GM12878 (cell line): ENCODE results near the gene ADAMTS1. TPM values are rescaled to one million over a fixed set of nuclear protein-coding genes. Genes with fewer than 3 reads are reported as not detected.

ENCODE experiments used
- ATAC-seq: fragments of 200-7000 bp; cut with Tn5 transposase; 3 replicates; pipeline ENCODE4 v1.9.1; 2020; ENCODE audit warnings: mild to moderate bottlenecking, moderate library complexity
- BruUV-seq: library from RNA; stranded (reverse); fragments of 400-500 nt; replicated peaks from 2 replicates; lab custom pipeline; 2021; lab: Mats Ljungman, UMichigan
- CTCF ChIA-PET: fragments of 300-600 bp; sonication (Branson Sonifier 250); formaldehyde crosslinking; extraction: SDS; loops from one replicate; lab custom pipeline; 2021; ENCODE audit warnings: inconsistent platforms; lab: Yijun Ruan, JAX
- POLR2A ChIA-PET: fragments of 350-600 bp; formaldehyde crosslinking; extraction: SDS; loops from one replicate; lab custom pipeline; 2021; ENCODE audit warnings: inconsistent platforms; lab: Charles Lee
- RAD21 ChIA-PET: fragments of 300-600 bp; sonication (Branson Sonifier 250); formaldehyde crosslinking; loops from one replicate; lab custom pipeline; 2023; ENCODE audit warnings: antibody characterized with exemption; ENCODE audit not compliant: unreplicated experiment; lab: Charles Lee
- SMC1A ChIA-PET: fragments of 300-600 bp; sonication (Branson Sonifier 250); formaldehyde crosslinking; loops from one replicate; lab custom pipeline; 2023; ENCODE audit not compliant: unreplicated experiment, uncharacterized antibody; lab: Charles Lee
- DNase-seq: peaks from one replicate; pipeline ENCODE4 v3.0.0-alpha.2; 2011; ENCODE audit warnings: low read depth, low spot score
- FAIRE-seq: peaks from 3 replicates; lab custom pipeline; 2011; peaks lifted over from hg19 to GRCh38; lab: Jason Lieb, UNC
- H2AFZ ChIP-seq: 2 replicates; pipeline ENCODE4 v1.6.0; 2011; ENCODE audit warnings: low read depth, low read length, control low read depth; ENCODE audit not compliant: control insufficient read depth
- H3K27ac ChIP-seq: 2 replicates; pipeline ENCODE4 v1.5.1; 2011; ENCODE audit warnings: control low read depth; ENCODE audit not compliant: control insufficient read depth, insufficient read depth
- H3K27me3 ChIP-seq, 2 experiments: replicated peaks in 1 of 2; 2 replicates each; pipeline versions ENCODE4 v1.6.0 to v1.6.1; 2011; ENCODE audit warnings: low read length in 1 of 2; ENCODE audit not compliant: control insufficient read depth in 2 of 2, insufficient read depth in 2 of 2
- H3K36me3 ChIP-seq, 2 experiments: 2 replicates each; pipeline ENCODE4 v1.5.1; 2011; ENCODE audit warnings: low read length in 1 of 2; ENCODE audit not compliant: control insufficient read depth in 2 of 2, insufficient read depth in 2 of 2
- H3K4me1 ChIP-seq: 2 replicates; pipeline ENCODE4 v1.6.1; 2011; ENCODE audit warnings: mild to moderate bottlenecking, low read length, moderate library complexity, mixed read lengths; ENCODE audit not compliant: control insufficient read depth, insufficient read depth
- H3K4me2 ChIP-seq: 2 replicates; pipeline ENCODE4 v1.6.0; 2011; ENCODE audit warnings: control low read depth; ENCODE audit not compliant: control insufficient read depth, insufficient read depth
- H3K4me3 ChIP-seq: fragments of 200-600 bp; sonication (generic); 2 replicates; pipeline ENCODE4 v1.5.1; 2016
- H3K79me2 ChIP-seq: 2 replicates; pipeline ENCODE4 v1.6.0; 2011; ENCODE audit warnings: low read length; ENCODE audit not compliant: control insufficient read depth, insufficient read depth
- H3K9ac ChIP-seq: 2 replicates; pipeline ENCODE4 v1.8.0; 2011; ENCODE audit warnings: low read length, control low read depth, mixed read lengths; ENCODE audit not compliant: control insufficient read depth, insufficient read depth
- H3K9me3 ChIP-seq: replicated peaks from 3 replicates; pipeline ENCODE4 v1.5.1; 2011; ENCODE audit warnings: mild to moderate bottlenecking, low read length; ENCODE audit not compliant: control insufficient read depth, insufficient read depth
- H4K20me1 ChIP-seq: 2 replicates; pipeline ENCODE4 v1.6.0; 2011; ENCODE audit not compliant: control insufficient read depth, insufficient read depth
- CTCF ChIP-seq, 3 experiments: IDR thresholded peaks in 2 of 3; conservative IDR thresholded peaks in 1 of 3; 2 replicates each; pipeline ENCODE4 v1.5.1; 2011; ENCODE audit warnings: low read depth in 3 of 3, low read length in 3 of 3, mild to moderate bottlenecking in 3 of 3, control low read depth in 2 of 3, moderate library complexity in 2 of 3, inconsistent platforms in 1 of 3, mixed read lengths in 1 of 3; ENCODE audit not compliant: control insufficient read depth in 2 of 3, insufficient read depth in 1 of 3; ENCODE audit errors: extremely low read depth in 1 of 3
- EGR1 ChIP-seq, 2 experiments: IDR thresholded peaks; 1 replicate in 1 of 2; 2 replicates in 1 of 2; pipeline ENCODE4 v1.6.1; 2011 to 2012; ENCODE audit warnings: low read depth in 2 of 2, low read length in 2 of 2, borderline replicate concordance in 1 of 2, mild to moderate bottlenecking in 1 of 2, moderate library complexity in 1 of 2
- ETV6 ChIP-seq, 2 experiments: fragments of 450-650 bp in 1 of 2; IDR thresholded peaks in 1 of 2; conservative IDR thresholded peaks in 1 of 2; 2 replicates each; pipeline ENCODE4 v1.6.1; 2014; ENCODE audit warnings: antibody characterized with exemption in 1 of 2, borderline replicate concordance in 1 of 2, low read depth in 1 of 2, mild to moderate bottlenecking in 1 of 2, moderate library complexity in 1 of 2
- MTA3 ChIP-seq: IDR thresholded peaks from 2 replicates; pipeline ENCODE4 v1.6.1; 2012; ENCODE audit warnings: low read length, inconsistent platforms, borderline replicate concordance
- NFYA ChIP-seq: IDR thresholded peaks from 2 replicates; pipeline ENCODE4 v1.6.1; 2011; ENCODE audit warnings: low read depth, mild to moderate bottlenecking, low read length, improper control_type of control experiment, borderline replicate concordance
- PML ChIP-seq: IDR thresholded peaks from 2 replicates; pipeline ENCODE4 v1.6.1; 2012; ENCODE audit warnings: low read length, inconsistent platforms
- RUNX3 ChIP-seq: IDR thresholded peaks from 2 replicates; pipeline ENCODE4 v1.6.1; 2012; ENCODE audit warnings: low read length, inconsistent platforms
- STAT1 ChIP-seq: fragments of 450-650 bp; conservative IDR thresholded peaks from 2 replicates; pipeline ENCODE4 v1.6.1; 2014; ENCODE audit warnings: antibody characterized with exemption, mild to moderate bottlenecking
- WGBS: methylation state at CpG from one replicate; pipeline ENCODE4 v1.1.6; 2016; ENCODE audit warnings: low lambda C conversion rate; ENCODE audit not compliant: insufficient replicate concordance, insufficient coverage; ENCODE audit errors: missing lambda C conversion rate; 5-methylcytosine and 5-hydroxymethylcytosine counted together
- in situ Hi-C: fragments of 300-500 bp; cut with MboI; formaldehyde crosslinking; loops from 9 replicates; pipeline ENCODE4 v1.14.3; 2018; ENCODE audit warnings: mixed read lengths
- intact Hi-C: fragments of 100-400 bp; cut with micrococcal nuclease; formaldehyde crosslinking; loops from one replicate; pipeline ENCODE4 v1.14.2; 2022; ENCODE audit not compliant: unreplicated experiment
- polyA plus RNA-seq, 11 experiments: library from polyadenylated mRNA; depleted of rRNA in 4 of 11; unstranded in 6 of 11; stranded (reverse) in 5 of 11; fragments of >200 nt; fragmentation: Nextera tagmentation in 4 of 11; fragmentation: Illumina TruSeq in 1 of 11; extraction: Ambion mirVana in 4 of 11; extraction: Trizol in 1 of 11; gene quantifications; 1 replicate in 1 of 11; 2 replicates in 10 of 11; pipeline versions ENCODE4 v1.2.1 to v1.2.3, GENCODE V29; 2011 to 2016; ENCODE audit warnings: inconsistent platforms in 2 of 11, missing spikeins in 2 of 11, low read depth in 1 of 11
- total RNA-seq, 4 experiments: library from RNA; depleted of rRNA in 3 of 4; stranded (reverse); fragments of >200 nt in 3 of 4; fragmentation: Illumina TruSeq in 1 of 4; extraction: Trizol in 1 of 4; gene quantifications; 2 replicates each; pipeline versions ENCODE4 v1.2.1 to v1.2.3, GENCODE V29; 2013 to 2021

Gene ADAMTS1
- total and polyA plus RNA-seq, 10 of the 15 experiments (the other 5 are each of a cell fraction or from before 2014, with no cell fraction given): 0.06 to 0.21 (median 0.08) TPM; not detected in 6

- Histone ChIP-seq H4K20me1 (no peaks in the 10 kb centered on the region), H3K9ac (no peak overlapping the region), H3K4me1 (no peaks in the 10 kb centered on the region), H3K4me2 (no peak overlapping the region), H3K4me3 (no peak overlapping the region), H3K9me3 (no peaks in the 10 kb centered on the region), H3K79me2 (no peaks in the 10 kb centered on the region), H3K36me3 (no peaks in the 10 kb centered on the region), H3K27me3 (no peaks in the 10 kb centered on the region)
- no peak for ATAC-seq
- no peak for DNase-seq
- intact Hi-C loops: no loop called here
- SMC1A ChIA-PET: no interaction called here
- in situ Hi-C loops: no loop called here
- RAD21 ChIA-PET: no interaction called here
- WGBS: 48% methylated on average over 8 of the region's 8 CpGs
- POLR2A ChIA-PET: no interaction called here
- CTCF ChIA-PET: no interaction called here
- no peak for FAIRE-seq
- no TSS peak for BruUV-seq
- TF ChIP-seq EGR1 (IDR thresholded peaks at IDR 0.05; ENCODE audit: borderline replicate concordance in 1 of 2, low read depth in 2 of 2, low read length in 2 of 2) (no peak), MTA3 (no peak), NFYA (no peak), RUNX3 (no peak), STAT1 (no peak), ETV6 (conservative IDR thresholded peaks at IDR 0.05 in 1 of 2, IDR thresholded peaks at IDR 0.05 in 1 of 2; ENCODE audit: borderline replicate concordance in 1 of 2, low read depth in 1 of 2) (no peak), PML (no peak), CTCF (IDR thresholded peaks at IDR 0.05 in 2 of 3, conservative IDR thresholded peaks at IDR 0.05 in 1 of 3; ENCODE audit: control insufficient read depth in 2 of 3, extremely low read depth in 1 of 3, insufficient read depth in 1 of 3, low read depth in 3 of 3, low read length in 3 of 3) (no peak)
- TF ChIP-seq, all 136 proteins: peak for 0
- Histone ChIP-seq H3K27ac (no peak overlapping the region), H2AFZ (no peak overlapping the region)
Measured at GRCh38 chr21:26788790-26789189, 56.4 kb downstream of the ADAMTS1 start.

Other genes with a start within 250 kb of the ADAMTS1 start
- not detected in 2 replicates for gene ADAMTS5, start 121.7 kb upstream of the ADAMTS1 start, total RNA-seq (2014; rRNA removed)
- gene ADAMTS5, start 121.7 kb upstream of the ADAMTS1 start, total RNA-seq (2014; rRNA removed; fragmentation: Illumina TruSeq; extraction: Trizol): not detected in 2 replicates
- gene ADAMTS5, start 121.7 kb upstream of the ADAMTS1 start, total RNA-seq (2021): not detected in 2 replicates
- gene ADAMTS5, start 121.7 kb upstream of the ADAMTS1 start, polyA plus RNA-seq (2011; rRNA removed): not detected in 2 replicates
- gene ADAMTS5, start 121.7 kb upstream of the ADAMTS1 start, polyA plus RNA-seq (2014; fragmentation: Illumina TruSeq; extraction: Trizol): not detected in 2 replicates
- not detected for gene ADAMTS5, start 121.7 kb upstream of the ADAMTS1 start, polyA plus RNA-seq (2014; fragmentation: Nextera tagmentation; extraction: Ambion mirVana)
- gene ADAMTS5, start 121.7 kb upstream of the ADAMTS1 start, polyA plus RNA-seq (2014; rRNA removed): not detected in 2 replicates
- gene ADAMTS5, start 121.7 kb upstream of the ADAMTS1 start, polyA plus RNA-seq (2016; fragmentation: Nextera tagmentation; extraction: Ambion mirVana): not detected